Lower leg skin (tissue), 4 donors: ENCODE data around the gene ARHGAP15. TPM values are rescaled to one million over a fixed set of nuclear protein-coding genes. Genes with fewer than 3 reads are reported as not detected.

ENCODE experiments used
- DNase-seq, 2 donors: peaks; one replicate each; pipeline ENCODE4 v3.0.0-alpha.2; 2019; ENCODE audit warnings: low spot score in 2 of 2
- H3K4me3 ChIP-seq: fragments of 200-600 bp; sonication (generic); 2 replicates; pipeline ENCODE4 v1.5.1; 2017; ENCODE audit warnings: mild to moderate bottlenecking, low read depth; ENCODE audit not compliant: poor library complexity, severe bottlenecking
- CTCF ChIP-seq, 3 donors: fragments of 450-650 bp; IDR thresholded peaks; one replicate each; pipeline ENCODE4 v1.5.1; 2016; ENCODE audit warnings: antibody characterized with exemption in 3 of 3, mild to moderate bottlenecking in 3 of 3, moderate library complexity in 2 of 3
- POLR2A ChIP-seq, 2 donors: fragments of 450-650 bp; IDR thresholded peaks; one replicate each; pipeline ENCODE4 v1.6.1; 2016 to 2017; ENCODE audit warnings: antibody characterized with exemption in 2 of 2, mild to moderate bottlenecking in 1 of 2, moderate library complexity in 1 of 2
- WGBS, 2 donors: methylation state at CpG; one replicate each; pipeline ENCODE4 v1.1.5; 2018; 5-methylcytosine and 5-hydroxymethylcytosine counted together
- intact Hi-C: fragments of 100-400 bp; cut with DNase I; formaldehyde crosslinking; loops from one replicate; pipeline ENCODE4 v1.15.0; 2023; ENCODE audit warnings: low total_unique reads
- total RNA-seq, 4 donors: library from RNA; depleted of rRNA; stranded (reverse); fragments of >200 nt; gene quantifications; one replicate each; pipeline ENCODE4 v1.1.0, GENCODE V29; 2016

ARHGAP15 gene
- total RNA-seq, 4 donors from 2014 or later: 1.1 to 4.6 (median 2.4) TPM

- DNase-seq: no peak
- TF ChIP-seq CTCF (IDR thresholded peaks at IDR 0.05) (no peak), POLR2A (IDR thresholded peaks at IDR 0.05) (no peak)
- H3K4me3 ChIP-seq: no peak overlapping the region
- intact Hi-C loops: no loop called here
- WGBS, 2 donors: 73 to 86% methylated on average over 3 of the region's 3 CpGs
Observed at GRCh38 chr2:143575340-143575739, 446.1 kb downstream of the ARHGAP15 start.

- TF ChIP-seq POLR2A (IDR thresholded peaks at IDR 0.05) (no peak), CTCF (IDR thresholded peaks at IDR 0.05) (no peak)
- no peak for DNase-seq
- 89 to 91% methylated on average over 2 of the region's 2 CpGs for WGBS, 2 donors
- intact Hi-C loops: no loop called here
- no peak overlapping the region for H3K4me3 ChIP-seq
Observed at GRCh38 chr2:143577489-143577888, 448.3 kb downstream of the ARHGAP15 start.

- H3K4me3 ChIP-seq: no peak overlapping the region
- TF ChIP-seq POLR2A (IDR thresholded peaks at IDR 0.05) (no peak), CTCF (IDR thresholded peaks at IDR 0.05) (no peak)
- 48% methylated on average over 4 of the region's 4 CpGs for WGBS, 2 donors
- intact Hi-C loops: no loop called here
- DNase-seq: no peak
Observed at GRCh38 chr2:143579456-143579855, 450.2 kb downstream of the ARHGAP15 start.

DNA sequence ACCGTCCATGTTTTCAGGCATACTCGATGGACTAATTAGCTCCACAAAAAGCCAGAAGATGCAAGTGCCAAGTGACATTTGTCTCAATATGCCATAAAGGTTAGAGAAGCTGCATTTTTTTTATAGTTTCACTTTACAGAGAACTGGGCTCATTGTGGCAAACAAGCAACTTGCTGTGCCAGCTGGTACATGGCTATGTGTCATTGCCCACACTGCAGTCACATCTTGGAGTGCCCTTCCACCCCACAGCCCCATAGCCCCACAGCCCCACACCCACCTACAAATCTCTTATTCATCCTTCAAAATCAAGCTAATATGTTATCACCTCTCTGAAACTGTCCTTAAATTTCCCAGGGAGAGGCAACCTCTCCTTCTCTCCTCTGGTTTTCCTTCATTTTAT, 451.9 kb downstream of the ARHGAP15 start:
- no peak overlapping the region for H3K4me3 ChIP-seq
- WGBS, 2 donors: 52 to 58% methylated on average over 2 of the region's 2 CpGs
- intact Hi-C loops: no loop called here

DNA sequence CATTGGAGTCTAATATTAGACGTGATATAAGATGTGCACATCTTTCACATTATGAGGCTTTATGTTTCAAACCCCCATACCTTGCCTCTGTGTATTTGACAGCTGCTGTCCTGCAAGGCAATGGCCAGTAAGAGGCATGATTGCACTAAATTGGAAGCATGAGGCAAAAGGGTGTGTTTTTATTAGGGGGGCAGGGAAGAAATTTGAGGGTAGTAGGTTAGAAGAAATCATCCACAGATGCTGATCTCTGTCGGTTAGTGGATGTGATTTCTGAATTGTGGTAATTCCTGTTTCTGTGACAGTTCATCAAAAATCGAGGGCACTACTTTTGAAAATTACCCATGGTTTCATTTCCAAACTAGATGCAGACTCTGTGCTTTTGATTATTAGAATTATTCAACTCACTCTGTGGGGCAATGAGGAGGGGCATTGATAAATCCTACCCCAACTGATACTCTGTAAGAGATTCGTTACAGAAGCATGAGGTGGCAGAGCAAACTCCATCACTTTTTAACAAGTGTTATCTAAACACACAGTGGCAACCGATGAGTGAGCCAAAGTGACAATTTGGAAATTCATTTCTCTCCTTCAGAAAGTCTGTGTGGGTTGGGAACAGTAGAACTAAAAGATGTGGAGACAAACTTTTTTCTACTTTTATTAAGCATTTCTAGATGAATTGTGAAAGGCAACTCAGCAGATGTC, 453.0 kb downstream of the ARHGAP15 start:
- intact Hi-C loops: no loop called here
- whole genome bisulfite sequencing, 2 donors: 46 to 51% methylated on average over 5 of the region's 5 CpGs
- H3K4me3 ChIP-seq: no peak overlapping the region
- TF ChIP-seq CTCF (IDR thresholded peaks at IDR 0.05): no peak
- TF ChIP-seq POLR2A (IDR thresholded peaks at IDR 0.05): no peak
- no peak for DNase-seq

More for the DNA sequence above, 451.9 kb downstream of the ARHGAP15 start:
- DNase-seq: no peak
- TF ChIP-seq CTCF (IDR thresholded peaks at IDR 0.05) (no peak), POLR2A (IDR thresholded peaks at IDR 0.05) (no peak)

DNA sequence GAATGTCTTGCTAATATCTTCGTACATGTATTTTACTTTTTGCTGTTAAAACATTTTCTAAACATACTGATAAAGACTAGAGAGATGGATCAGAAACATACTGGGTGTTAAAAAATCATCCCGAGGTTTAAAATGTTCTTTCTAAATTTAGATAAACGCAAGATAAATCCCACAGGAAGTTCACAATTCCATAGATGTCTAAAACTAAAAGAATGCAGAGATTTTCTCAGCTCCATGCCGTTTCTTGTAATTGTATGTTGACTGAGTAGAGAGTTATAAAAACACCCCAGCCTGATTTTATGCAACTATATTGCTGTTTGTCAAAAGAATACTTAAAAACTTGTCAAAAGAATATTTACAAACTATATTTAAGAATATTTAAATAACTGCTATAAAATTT, 455.7 kb downstream of the ARHGAP15 start:
- TF ChIP-seq POLR2A (IDR thresholded peaks at IDR 0.05) (no peak), CTCF (IDR thresholded peaks at IDR 0.05) (no peak)
- no peak for DNase-seq
- H3K4me3 ChIP-seq: no peak overlapping the region
- intact Hi-C loops: no loop called here
- WGBS, 2 donors: 57 to 59% methylated on average over 4 of the region's 4 CpGs
